NCI-H1105 (cell line): ENCODE results near the gene MSI2.
"Not testable (repeated sequence)": the region's sequence is repeated elsewhere in the genome, so short reads cannot be mapped to it uniquely, and the experiment has no call there.

Source experiments
- DNase-seq: peaks from one replicate; lab custom pipeline; 2025; lab: John Stamatoyannopoulos, UW

The MSI2 gene

GRCh38 chr17:57292091-57292490 is 35.8 kb downstream of the MSI2 start:
- DNase-seq = no peak

GRCh38 chr17:57293077-57293476 is 36.8 kb downstream of the MSI2 start:
- DNase-seq = no peak

GRCh38 chr17:57294101-57294500 is 37.8 kb downstream of the MSI2 start:
- peak; percentile 74 for DNase-seq

GRCh38 chr17:57294629-57295501 is 38.5 kb downstream of the MSI2 start:
- DNase-seq = peak; percentile 65

- no peak for DNase-seq
These were observed 39.3 kb downstream of the MSI2 start for GRCh38 chr17:57295526-57296023.

GRCh38 chr17:57296231-57296630 is 39.9 kb downstream of the MSI2 start:
- peak; percentile 74 for DNase-seq

GRCh38 chr17:57299176-57299575 is 42.9 kb downstream of the MSI2 start:
- no peak for DNase-seq

GRCh38 chr17:57300592-57300991 is 44.3 kb downstream of the MSI2 start:
- not testable (repeated sequence) for DNase-seq

GRCh38 chr17:57302690-57303465 is 46.6 kb downstream of the MSI2 start:
- DNase-seq = no peak

GRCh38 chr17:57305144-57305728 is 48.9 kb downstream of the MSI2 start:
- no peak for DNase-seq

- DNase-seq = no peak
These were observed 49.7 kb downstream of the MSI2 start for GRCh38 chr17:57305908-57306504.

GRCh38 chr17:57308543-57309186 is 52.3 kb downstream of the MSI2 start:
- no peak for DNase-seq

- no peak for DNase-seq
These were observed 53.2 kb downstream of the MSI2 start for GRCh38 chr17:57309479-57309878.

- DNase-seq = peak; percentile 31
These were observed 55.2 kb downstream of the MSI2 start for GRCh38 chr17:57311281-57312216.

GRCh38 chr17:57312242-57312641 is 55.9 kb downstream of the MSI2 start:
- DNase-seq = no peak

- no peak for DNase-seq
These were observed 56.9 kb downstream of the MSI2 start for GRCh38 chr17:57313097-57313835.

GRCh38 chr17:57315061-57316015 is 59.0 kb downstream of the MSI2 start:
- DNase-seq = no peak

- no peak for DNase-seq
These were observed 60.0 kb downstream of the MSI2 start for GRCh38 chr17:57316361-57316760.

- DNase-seq = no peak
These were observed 60.8 kb downstream of the MSI2 start for GRCh38 chr17:57317079-57317478.
